Suprapubic skin (tissue), 4 donors: ENCODE measurements around the gene ACHE.

Source experiments
- CTCF ChIP-seq, 2 donors: fragments of 200-600 bp in 1 of 2; fragments of 450-650 bp in 1 of 2; sonication (generic) in 1 of 2; IDR thresholded peaks; one replicate each; pipeline ENCODE4 v1.5.1; 2016 to 2019; ENCODE audit warnings: antibody characterized with exemption in 2 of 2, mild to moderate bottlenecking in 1 of 2, moderate library complexity in 1 of 2
- EP300 ChIP-seq: sonication (generic); formaldehyde crosslinking; IDR thresholded peaks from one replicate; pipeline ENCODE4 v1.6.1; 2017; ENCODE audit warnings: antibody characterized with exemption
- POLR2A ChIP-seq, 2 donors: fragments of 450-650 bp; IDR thresholded peaks; one replicate each; pipeline ENCODE4 v1.6.1; 2017; ENCODE audit warnings: antibody characterized with exemption in 2 of 2, mild to moderate bottlenecking in 2 of 2, moderate library complexity in 2 of 2
- POLR2AphosphoS5 ChIP-seq, 3 donors: sonication (generic); formaldehyde crosslinking; IDR thresholded peaks; one replicate each; pipeline ENCODE4 v1.6.1; 2017; ENCODE audit warnings: antibody characterized with exemption in 3 of 3

- peak in 2 of 3 donors; percentile 8 to 61 for TF ChIP-seq POLR2AphosphoS5 (IDR thresholded peaks at IDR 0.05)
- TF ChIP-seq CTCF (IDR thresholded peaks at IDR 0.05), result no peak
- TF ChIP-seq EP300, result no peak
- TF ChIP-seq POLR2A (IDR thresholded peaks at IDR 0.05), result no peak
These were observed 6.5 kb downstream of the ACHE start, which contains the start of gene UFSP1 for GRCh38 chr7:100888988-100889750.
